K562 (cell line): ENCODE data around the gene MED15. TPM values are rescaled to one million over a fixed set of nuclear protein-coding genes. Genes with fewer than 3 reads are reported as not detected.

Experiments
- BDP1 ChIP-seq: IDR thresholded peaks from 3 replicates; pipeline ENCODE4 v1.6.1; 2011; ENCODE audit not compliant: insufficient read length, insufficient read depth
- CEBPZ ChIP-seq: fragments of 150-350 bp; IDR thresholded peaks from 2 replicates; pipeline ENCODE4 v1.6.1; 2014; ENCODE audit warnings: low read depth, mild to moderate bottlenecking, low read length, borderline replicate concordance
- GTF2B ChIP-seq: IDR thresholded peaks from 2 replicates; pipeline ENCODE4 v1.6.1; 2011; ENCODE audit not compliant: insufficient read length; ENCODE audit errors: extremely low read depth
- HDAC1 ChIP-seq, 2 experiments: fragments of 450-650 bp; IDR thresholded peaks; 2 replicates each; pipeline ENCODE4 v1.6.1; 2016 to 2017; ENCODE audit warnings: inconsistent platforms in 1 of 2, mild to moderate bottlenecking in 1 of 2, moderate library complexity in 1 of 2
- HNRNPK ChIP-seq: fragments of 200-400 bp; formaldehyde crosslinking; IDR thresholded peaks from one replicate; pipeline ENCODE4 v1.6.1; 2018; ENCODE audit warnings: mild to moderate bottlenecking, low read depth, low read length; ENCODE audit not compliant: poor library complexity, severe bottlenecking
- MBD1 ChIP-seq: fragments of 250-450 bp; sonication (Bioruptor Pico); IDR thresholded peaks from 2 replicates; pipeline ENCODE4 v1.8.0; 2022; ENCODE audit warnings: inconsistent platforms
- ZNF407 ChIP-seq: fragments of 450-650 bp; IDR thresholded peaks from 2 replicates; pipeline ENCODE4 v1.6.1; 2016; ENCODE audit warnings: low read depth
- ZNF408 ChIP-seq: fragments of 250-450 bp; sonication (Bioruptor Pico); IDR thresholded peaks from 2 replicates; pipeline ENCODE4 v1.4.0; 2020; ENCODE audit warnings: low read depth, mild to moderate bottlenecking, moderate library complexity
- ZNF449 ChIP-seq: fragments of 250-450 bp; sonication (Bioruptor Pico); IDR thresholded peaks from 2 replicates; pipeline ENCODE4 v1.8.0; 2022; ENCODE audit warnings: moderate library complexity, mild to moderate bottlenecking, inconsistent platforms
- polyA plus RNA-seq, 8 experiments: library from polyadenylated mRNA; depleted of rRNA in 4 of 8; stranded (reverse) in 5 of 8; unstranded in 3 of 8; fragments of >200 nt; fragmentation: Nextera tagmentation in 2 of 8; fragmentation: Illumina TruSeq in 1 of 8; extraction: Ambion mirVana in 2 of 8; extraction: Trizol in 1 of 8; gene quantifications; 2 replicates each; pipeline versions ENCODE4 v1.2.1 to v1.2.3, GENCODE V29; 2011 to 2014; ENCODE audit warnings: inconsistent platforms in 1 of 8, missing spikeins in 1 of 8
- total RNA-seq, 7 experiments: library from RNA; depleted of rRNA in 6 of 7; stranded (reverse); fragments of >200 nt in 6 of 7; fragmentation: Illumina TruSeq in 2 of 7; extraction: Trizol in 2 of 7; gene quantifications; 2 replicates each; pipeline versions ENCODE4 v1.2.1 to v1.2.3, GENCODE V29; 2011 to 2021; ENCODE audit warnings: low replicate concordance in 1 of 7

The MED15 gene
- total and polyA plus RNA-seq, 9 of the 15 experiments (the other 6 are each of a cell fraction or from before 2014, with no cell fraction given), result 4.0 to 271 (median 60.1) TPM

GRCh38 chr22:20494978-20495860 lies 12.2 kb upstream of the MED15 start, which contains the start of gene KLHL22 (continued):
- no peak for TF ChIP-seq ZNF407
- TF ChIP-seq CEBPZ, result no peak
- no peak for TF ChIP-seq GTF2B
- no peak for TF ChIP-seq MBD1 (CRISPR knock-in tag)
- TF ChIP-seq BDP1, result no peak
- TF ChIP-seq ZNF449 (CRISPR knock-in tag), result no peak
- no peak for TF ChIP-seq HDAC1 (IDR thresholded peaks at IDR 0.05)
- TF ChIP-seq ZNF408 (CRISPR knock-in tag), result no peak
- TF ChIP-seq HNRNPK, result peak; percentile 99
